Measurements from ENCODE around the gene KLHL2. TPM values are rescaled to one million over a fixed set of nuclear protein-coding genes. Genes with fewer than 3 reads are reported as not detected.

The KLHL2 gene
- total RNA-seq, 1 experiment from 2014 or later: 12.4 TPM

DNA sequence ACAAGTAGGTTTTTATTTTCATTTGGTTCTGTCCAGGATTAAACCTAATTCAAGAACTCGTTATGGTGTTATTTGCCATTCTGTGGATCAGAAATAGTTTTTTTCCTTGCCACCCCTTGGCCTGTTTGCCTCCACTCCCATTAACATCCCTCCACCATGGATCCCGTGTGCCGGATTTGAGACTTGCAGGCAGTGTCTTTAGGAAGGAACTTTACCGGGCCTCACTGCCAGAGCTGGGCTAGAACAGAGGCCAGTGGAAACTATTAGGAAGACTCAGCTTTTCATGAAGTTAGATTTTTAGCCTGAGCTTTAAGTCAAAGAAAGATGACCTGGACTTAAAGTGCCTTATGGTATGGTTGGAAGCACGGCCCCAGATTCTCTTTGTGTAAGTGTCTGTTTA is 2.4 kb downstream of the KLHL2 start (continued):
- TF ChIP-seq, protein P1, sequence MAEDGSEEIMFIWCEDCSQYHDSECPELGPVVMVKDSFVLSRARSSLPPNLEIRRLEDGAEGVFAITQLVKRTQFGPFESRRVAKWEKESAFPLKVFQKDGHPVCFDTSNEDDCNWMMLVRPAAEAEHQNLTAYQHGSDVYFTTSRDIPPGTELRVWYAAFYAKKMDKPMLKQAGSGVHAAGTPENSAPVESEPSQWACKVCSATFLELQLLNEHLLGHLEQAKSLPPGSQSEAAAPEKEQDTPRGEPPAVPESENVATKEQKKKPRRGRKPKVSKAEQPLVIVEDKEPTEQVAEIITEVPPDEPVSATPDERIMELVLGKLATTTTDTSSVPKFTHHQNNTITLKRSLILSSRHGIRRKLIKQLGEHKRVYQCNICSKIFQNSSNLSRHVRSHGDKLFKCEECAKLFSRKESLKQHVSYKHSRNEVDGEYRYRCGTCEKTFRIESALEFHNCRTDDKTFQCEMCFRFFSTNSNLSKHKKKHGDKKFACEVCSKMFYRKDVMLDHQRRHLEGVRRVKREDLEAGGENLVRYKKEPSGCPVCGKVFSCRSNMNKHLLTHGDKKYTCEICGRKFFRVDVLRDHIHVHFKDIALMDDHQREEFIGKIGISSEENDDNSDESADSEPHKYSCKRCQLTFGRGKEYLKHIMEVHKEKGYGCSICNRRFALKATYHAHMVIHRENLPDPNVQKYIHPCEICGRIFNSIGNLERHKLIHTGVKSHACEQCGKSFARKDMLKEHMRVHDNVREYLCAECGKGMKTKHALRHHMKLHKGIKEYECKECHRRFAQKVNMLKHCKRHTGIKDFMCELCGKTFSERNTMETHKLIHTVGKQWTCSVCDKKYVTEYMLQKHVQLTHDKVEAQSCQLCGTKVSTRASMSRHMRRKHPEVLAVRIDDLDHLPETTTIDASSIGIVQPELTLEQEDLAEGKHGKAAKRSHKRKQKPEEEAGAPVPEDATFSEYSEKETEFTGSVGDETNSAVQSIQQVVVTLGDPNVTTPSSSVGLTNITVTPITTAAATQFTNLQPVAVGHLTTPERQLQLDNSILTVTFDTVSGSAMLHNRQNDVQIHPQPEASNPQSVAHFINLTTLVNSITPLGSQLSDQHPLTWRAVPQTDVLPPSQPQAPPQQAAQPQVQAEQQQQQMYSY (CRISPR knock-in tag; IDR thresholded peaks at IDR 0.05): no peak
- TF ChIP-seq, protein P2, sequence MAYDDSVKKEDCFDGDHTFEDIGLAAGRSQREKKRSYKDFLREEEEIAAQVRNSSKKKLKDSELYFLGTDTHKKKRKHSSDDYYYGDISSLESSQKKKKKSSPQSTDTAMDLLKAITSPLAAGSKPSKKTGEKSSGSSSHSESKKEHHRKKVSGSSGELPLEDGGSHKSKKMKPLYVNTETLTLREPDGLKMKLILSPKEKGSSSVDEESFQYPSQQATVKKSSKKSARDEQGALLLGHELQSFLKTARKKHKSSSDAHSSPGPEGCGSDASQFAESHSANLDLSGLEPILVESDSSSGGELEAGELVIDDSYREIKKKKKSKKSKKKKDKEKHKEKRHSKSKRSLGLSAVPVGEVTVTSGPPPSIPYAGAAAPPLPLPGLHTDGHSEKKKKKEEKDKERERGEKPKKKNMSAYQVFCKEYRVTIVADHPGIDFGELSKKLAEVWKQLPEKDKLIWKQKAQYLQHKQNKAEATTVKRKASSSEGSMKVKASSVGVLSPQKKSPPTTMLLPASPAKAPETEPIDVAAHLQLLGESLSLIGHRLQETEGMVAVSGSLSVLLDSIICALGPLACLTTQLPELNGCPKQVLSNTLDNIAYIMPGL (CRISPR knock-in tag; IDR thresholded peaks at IDR 0.05): no peak
- no peak for TF ChIP-seq ZNF121 (CRISPR knock-in tag; IDR thresholded peaks at IDR 0.05)
- TF ChIP-seq, protein P3, sequence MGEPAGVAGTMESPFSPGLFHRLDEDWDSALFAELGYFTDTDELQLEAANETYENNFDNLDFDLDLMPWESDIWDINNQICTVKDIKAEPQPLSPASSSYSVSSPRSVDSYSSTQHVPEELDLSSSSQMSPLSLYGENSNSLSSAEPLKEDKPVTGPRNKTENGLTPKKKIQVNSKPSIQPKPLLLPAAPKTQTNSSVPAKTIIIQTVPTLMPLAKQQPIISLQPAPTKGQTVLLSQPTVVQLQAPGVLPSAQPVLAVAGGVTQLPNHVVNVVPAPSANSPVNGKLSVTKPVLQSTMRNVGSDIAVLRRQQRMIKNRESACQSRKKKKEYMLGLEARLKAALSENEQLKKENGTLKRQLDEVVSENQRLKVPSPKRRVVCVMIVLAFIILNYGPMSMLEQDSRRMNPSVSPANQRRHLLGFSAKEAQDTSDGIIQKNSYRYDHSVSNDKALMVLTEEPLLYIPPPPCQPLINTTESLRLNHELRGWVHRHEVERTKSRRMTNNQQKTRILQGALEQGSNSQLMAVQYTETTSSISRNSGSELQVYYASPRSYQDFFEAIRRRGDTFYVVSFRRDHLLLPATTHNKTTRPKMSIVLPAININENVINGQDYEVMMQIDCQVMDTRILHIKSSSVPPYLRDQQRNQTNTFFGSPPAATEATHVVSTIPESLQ (CRISPR knock-in tag; IDR thresholded peaks at IDR 0.05): no peak
- no peak for TF ChIP-seq SP1 (CRISPR knock-in tag; conservative IDR thresholded peaks at IDR 0.05)

DNA sequence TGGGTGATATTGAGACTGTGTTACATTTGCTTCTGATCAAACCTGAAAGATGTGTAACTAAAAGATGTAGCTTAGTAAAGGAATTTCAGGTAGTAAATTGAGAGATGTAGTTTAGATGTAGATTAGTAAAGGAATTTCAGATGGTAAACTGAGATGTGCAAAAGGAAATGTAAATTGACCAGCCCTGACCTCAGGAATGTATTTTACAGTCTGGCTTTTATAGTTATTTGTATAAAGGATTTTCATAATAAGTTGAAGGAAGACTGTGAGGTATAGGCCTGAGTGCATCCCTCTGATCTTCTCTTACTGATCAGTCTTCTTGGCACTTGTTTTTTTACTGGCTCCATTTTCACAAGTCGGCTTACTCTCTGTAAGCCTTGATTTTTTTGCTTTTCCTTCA is 3.2 kb downstream of the KLHL2 start:
- Mint-ChIP-seq H3K27ac (no peak overlapping the region), H3K36me3 (no peaks in the 10 kb centered on the region), H3K4me3 (no peak overlapping the region), H3K4me1 (peaks cover 70% of the 10 kb centered on the region), H3K27me3 (ENCODE audit: low read depth) (peaks cover 20% of the 10 kb centered on the region), H3K9me3 (no peaks in the 10 kb centered on the region)
- no peak for ATAC-seq
- ChIA-PET CTCF (no interaction called here), POLR2A (interaction anchor here (2.6 kb wide), 1 partner anchor 117 kb away, joined by 7 read pairs; the partner anchor contains the start of gene MSMO1)
- no peak for DNase-seq (ENCODE audit: low spot score)
- TF ChIP-seq, protein P4, sequence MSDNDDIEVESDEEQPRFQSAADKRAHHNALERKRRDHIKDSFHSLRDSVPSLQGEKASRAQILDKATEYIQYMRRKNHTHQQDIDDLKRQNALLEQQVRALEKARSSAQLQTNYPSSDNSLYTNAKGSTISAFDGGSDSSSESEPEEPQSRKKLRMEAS (CRISPR knock-in tag; IDR thresholded peaks at IDR 0.05): no peak
- TF ChIP-seq, protein P5, sequence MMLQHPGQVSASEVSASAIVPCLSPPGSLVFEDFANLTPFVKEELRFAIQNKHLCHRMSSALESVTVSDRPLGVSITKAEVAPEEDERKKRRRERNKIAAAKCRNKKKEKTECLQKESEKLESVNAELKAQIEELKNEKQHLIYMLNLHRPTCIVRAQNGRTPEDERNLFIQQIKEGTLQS (CRISPR knock-in tag; conservative IDR thresholded peaks at IDR 0.05): no peak
- TF ChIP-seq, protein P6, sequence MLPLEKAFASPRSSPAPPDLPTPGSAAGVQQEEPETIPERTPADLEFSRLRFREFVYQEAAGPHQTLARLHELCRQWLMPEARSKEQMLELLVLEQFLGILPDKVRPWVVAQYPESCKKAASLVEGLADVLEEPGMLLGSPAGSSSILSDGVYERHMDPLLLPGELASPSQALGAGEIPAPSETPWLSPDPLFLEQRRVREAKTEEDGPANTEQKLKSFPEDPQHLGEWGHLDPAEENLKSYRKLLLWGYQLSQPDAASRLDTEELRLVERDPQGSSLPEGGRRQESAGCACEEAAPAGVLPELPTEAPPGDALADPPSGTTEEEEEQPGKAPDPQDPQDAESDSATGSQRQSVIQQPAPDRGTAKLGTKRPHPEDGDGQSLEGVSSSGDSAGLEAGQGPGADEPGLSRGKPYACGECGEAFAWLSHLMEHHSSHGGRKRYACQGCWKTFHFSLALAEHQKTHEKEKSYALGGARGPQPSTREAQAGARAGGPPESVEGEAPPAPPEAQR (CRISPR knock-in tag; IDR thresholded peaks at IDR 0.05): no peak
- TF ChIP-seq, protein P7, sequence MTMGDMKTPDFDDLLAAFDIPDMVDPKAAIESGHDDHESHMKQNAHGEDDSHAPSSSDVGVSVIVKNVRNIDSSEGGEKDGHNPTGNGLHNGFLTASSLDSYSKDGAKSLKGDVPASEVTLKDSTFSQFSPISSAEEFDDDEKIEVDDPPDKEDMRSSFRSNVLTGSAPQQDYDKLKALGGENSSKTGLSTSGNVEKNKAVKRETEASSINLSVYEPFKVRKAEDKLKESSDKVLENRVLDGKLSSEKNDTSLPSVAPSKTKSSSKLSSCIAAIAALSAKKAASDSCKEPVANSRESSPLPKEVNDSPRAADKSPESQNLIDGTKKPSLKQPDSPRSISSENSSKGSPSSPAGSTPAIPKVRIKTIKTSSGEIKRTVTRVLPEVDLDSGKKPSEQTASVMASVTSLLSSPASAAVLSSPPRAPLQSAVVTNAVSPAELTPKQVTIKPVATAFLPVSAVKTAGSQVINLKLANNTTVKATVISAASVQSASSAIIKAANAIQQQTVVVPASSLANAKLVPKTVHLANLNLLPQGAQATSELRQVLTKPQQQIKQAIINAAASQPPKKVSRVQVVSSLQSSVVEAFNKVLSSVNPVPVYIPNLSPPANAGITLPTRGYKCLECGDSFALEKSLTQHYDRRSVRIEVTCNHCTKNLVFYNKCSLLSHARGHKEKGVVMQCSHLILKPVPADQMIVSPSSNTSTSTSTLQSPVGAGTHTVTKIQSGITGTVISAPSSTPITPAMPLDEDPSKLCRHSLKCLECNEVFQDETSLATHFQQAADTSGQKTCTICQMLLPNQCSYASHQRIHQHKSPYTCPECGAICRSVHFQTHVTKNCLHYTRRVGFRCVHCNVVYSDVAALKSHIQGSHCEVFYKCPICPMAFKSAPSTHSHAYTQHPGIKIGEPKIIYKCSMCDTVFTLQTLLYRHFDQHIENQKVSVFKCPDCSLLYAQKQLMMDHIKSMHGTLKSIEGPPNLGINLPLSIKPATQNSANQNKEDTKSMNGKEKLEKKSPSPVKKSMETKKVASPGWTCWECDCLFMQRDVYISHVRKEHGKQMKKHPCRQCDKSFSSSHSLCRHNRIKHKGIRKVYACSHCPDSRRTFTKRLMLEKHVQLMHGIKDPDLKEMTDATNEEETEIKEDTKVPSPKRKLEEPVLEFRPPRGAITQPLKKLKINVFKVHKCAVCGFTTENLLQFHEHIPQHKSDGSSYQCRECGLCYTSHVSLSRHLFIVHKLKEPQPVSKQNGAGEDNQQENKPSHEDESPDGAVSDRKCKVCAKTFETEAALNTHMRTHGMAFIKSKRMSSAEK (CRISPR knock-in tag; IDR thresholded peaks at IDR 0.05; ENCODE audit: borderline replicate concordance): no peak
- TF ChIP-seq ZNF138 (CRISPR knock-in tag; conservative IDR thresholded peaks at IDR 0.05) (no peak), ETV6 (CRISPR knock-in tag; IDR thresholded peaks at IDR 0.05) (no peak), FOXP1 (CRISPR knock-in tag; IDR thresholded peaks at IDR 0.05; ENCODE audit: borderline replicate concordance) (no peak), GABPB1 (CRISPR knock-in tag; IDR thresholded peaks at IDR 0.05) (no peak), GRHL2 (CRISPR knock-in tag; IDR thresholded peaks at IDR 0.05; ENCODE audit: insufficient replicate concordance, severe bottlenecking) (no peak), JUN (CRISPR knock-in tag; IDR thresholded peaks at IDR 0.05) (no peak), ATF1 (CRISPR knock-in tag; IDR thresholded peaks at IDR 0.05) (no peak), RORB (CRISPR knock-in tag; IDR thresholded peaks at IDR 0.05) (no peak), ESRRA (CRISPR knock-in tag; IDR thresholded peaks at IDR 0.05; ENCODE audit: borderline replicate concordance) (no peak), IRF2 (CRISPR knock-in tag; IDR thresholded peaks at IDR 0.05; ENCODE audit: borderline replicate concordance, low read depth) (no peak)
- TF ChIP-seq, protein P8, sequence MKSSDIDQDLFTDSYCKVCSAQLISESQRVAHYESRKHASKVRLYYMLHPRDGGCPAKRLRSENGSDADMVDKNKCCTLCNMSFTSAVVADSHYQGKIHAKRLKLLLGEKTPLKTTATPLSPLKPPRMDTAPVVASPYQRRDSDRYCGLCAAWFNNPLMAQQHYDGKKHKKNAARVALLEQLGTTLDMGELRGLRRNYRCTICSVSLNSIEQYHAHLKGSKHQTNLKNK (CRISPR knock-in tag; IDR thresholded peaks at IDR 0.05): no peak
- TF ChIP-seq, protein P9, sequence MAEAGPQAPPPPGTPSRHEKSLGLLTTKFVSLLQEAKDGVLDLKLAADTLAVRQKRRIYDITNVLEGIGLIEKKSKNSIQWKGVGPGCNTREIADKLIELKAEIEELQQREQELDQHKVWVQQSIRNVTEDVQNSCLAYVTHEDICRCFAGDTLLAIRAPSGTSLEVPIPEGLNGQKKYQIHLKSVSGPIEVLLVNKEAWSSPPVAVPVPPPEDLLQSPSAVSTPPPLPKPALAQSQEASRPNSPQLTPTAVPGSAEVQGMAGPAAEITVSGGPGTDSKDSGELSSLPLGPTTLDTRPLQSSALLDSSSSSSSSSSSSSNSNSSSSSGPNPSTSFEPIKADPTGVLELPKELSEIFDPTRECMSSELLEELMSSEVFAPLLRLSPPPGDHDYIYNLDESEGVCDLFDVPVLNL (CRISPR knock-in tag; IDR thresholded peaks at IDR 0.05; ENCODE audit: borderline replicate concordance, low read depth): no peak

All from WTC11 (cell line).